HG03521 (cell line): Measurements from ENCODE around the gene PDCL3.

ENCODE experiments used
- ATAC-seq: cut with Tn5 transposase; IDR thresholded peaks from one replicate; pipeline ENCODE4 v1.9.1; 2021; ENCODE audit warnings: mild to moderate bottlenecking, moderate library complexity; ENCODE audit not compliant: unreplicated experiment

Gene PDCL3

GRCh38 chr2:100560216-100560830 is 2.5 kb upstream of the PDCL3 start:
- no peak for ATAC-seq

GRCh38 chr2:100561191-100561590 is 1.6 kb upstream of the PDCL3 start:
- no peak for ATAC-seq

- ATAC-seq, result peak; percentile 3
Observed at GRCh38 chr2:100563407-100564247, 834 bp downstream of the PDCL3 start.

- no peak for ATAC-seq
Observed at GRCh38 chr2:100568989-100569388, 6.2 kb downstream of the PDCL3 start.

GRCh38 chr2:100571668-100572067 is 8.9 kb downstream of the PDCL3 start:
- no peak for ATAC-seq

GRCh38 chr2:100577777-100578176 is 15.0 kb downstream of the PDCL3 start:
- no peak for ATAC-seq

- peak; percentile 56 for ATAC-seq
Observed at GRCh38 chr2:100580367-100581276, 17.8 kb downstream of the PDCL3 start.

- ATAC-seq, result no peak
Observed at GRCh38 chr2:100581277-100581612, 18.5 kb downstream of the PDCL3 start.

- no peak for ATAC-seq
Observed at GRCh38 chr2:100584816-100585215, 22.0 kb downstream of the PDCL3 start.

- ATAC-seq, result no peak
Observed at GRCh38 chr2:100588071-100588786, 25.4 kb downstream of the PDCL3 start.

- ATAC-seq, result no peak
Observed at GRCh38 chr2:100589527-100589926, 26.7 kb downstream of the PDCL3 start.

- ATAC-seq, result no peak
Observed at GRCh38 chr2:100592226-100592625, 29.4 kb downstream of the PDCL3 start.

GRCh38 chr2:100596465-100596864 is 33.7 kb downstream of the PDCL3 start:
- no peak for ATAC-seq

GRCh38 chr2:100599566-100599965 is 36.8 kb downstream of the PDCL3 start:
- no peak for ATAC-seq

GRCh38 chr2:100601661-100602060 is 38.9 kb downstream of the PDCL3 start:
- no peak for ATAC-seq

GRCh38 chr2:100603414-100603813 is 40.6 kb downstream of the PDCL3 start:
- no peak for ATAC-seq

- no peak for ATAC-seq
Observed at GRCh38 chr2:100603948-100604633, 41.3 kb downstream of the PDCL3 start.

GRCh38 chr2:100606332-100606725 is 43.5 kb downstream of the PDCL3 start:
- no peak for ATAC-seq

GRCh38 chr2:100606726-100607343 is 44.0 kb downstream of the PDCL3 start:
- ATAC-seq, result no peak

- ATAC-seq, result no peak
Observed at GRCh38 chr2:100610381-100610831, 47.6 kb downstream of the PDCL3 start.
